NCI-H1092 (cell line): ENCODE results near the gene DHRS4L2.

Experiments used
- DNase-seq: peaks from one replicate; lab custom pipeline; 2025; lab: John Stamatoyannopoulos, UW

The DHRS4L2 gene

GRCh38 chr14:24053548-24054323 is 65.0 kb downstream of the DHRS4L2 start:
- no peak for DNase-seq

GRCh38 chr14:24054324-24054641 is 65.6 kb downstream of the DHRS4L2 start:
- no peak for DNase-seq

GRCh38 chr14:24054646-24055045 is 65.9 kb downstream of the DHRS4L2 start:
- DNase-seq, result no peak
